SK-N-MC (cell line): ENCODE results near the gene CENPC.

Experiments used
- EZH2 ChIP-seq: fragments of 200-600 bp; sonication (generic); IDR thresholded peaks from one replicate; pipeline ENCODE4 v1.6.1; 2017; ENCODE audit warnings: antibody characterized with exemption
- FOXP2 ChIP-seq: optimal IDR thresholded peaks from 2 replicates; pipeline ENCODE3; 2011; ENCODE audit warnings: mild to moderate bottlenecking, moderate library complexity; ENCODE audit not compliant: insufficient read depth; ENCODE audit errors: extremely low read length, control extremely low read depth
- POLR2AphosphoS5 ChIP-seq: IDR thresholded peaks from 2 replicates; pipeline ENCODE4 v1.6.1; 2012; ENCODE audit warnings: mild to moderate bottlenecking, low read depth, low read length, borderline replicate concordance

DNA sequence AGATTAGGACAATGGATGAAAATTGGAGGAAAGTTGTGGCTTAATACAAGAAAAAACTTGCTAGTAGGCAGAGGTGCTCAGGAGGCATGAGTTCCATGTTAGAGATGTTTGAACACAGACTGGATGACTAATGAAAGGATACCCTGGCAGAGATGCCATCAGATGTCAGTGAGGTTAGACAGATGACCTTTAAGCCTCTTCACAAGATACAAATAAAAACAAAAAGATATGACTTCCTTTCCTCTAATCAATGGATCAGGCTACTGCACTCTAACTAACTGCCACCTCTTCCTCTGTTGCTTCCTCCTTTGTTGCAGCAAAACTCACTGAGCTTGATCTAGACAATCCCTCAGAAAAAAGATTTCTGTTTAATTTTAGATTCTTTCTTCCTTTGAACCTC lies 27.9 kb upstream of the CENPC start:
- TF ChIP-seq EZH2 (no peak), POLR2AphosphoS5 (no peak), FOXP2 (no peak)
